Measurements from ENCODE around the gene CD59. TPM values are rescaled to one million over a fixed set of nuclear protein-coding genes. Genes with fewer than 3 reads are reported as not detected.

Gene CD59
- total RNA-seq, 4 donors from 2014 or later, result 327 to 685 (median 490) TPM

GRCh38 chr11:33655842-33656600 lies 80.2 kb downstream of the CD59 start:
- no peak for ATAC-seq (ENCODE audit: low FRiP score)
- no peak for TF ChIP-seq CTCF (IDR thresholded peaks at IDR 0.05)
- DNase-seq (ENCODE audit: low spot score), result no peak

- TF ChIP-seq CTCF (IDR thresholded peaks at IDR 0.05), result no peak
- ATAC-seq (ENCODE audit: low FRiP score) (no peak), DNase-seq (ENCODE audit: low spot score) (no peak)
Measured at GRCh38 chr11:33654594-33654993, 81.6 kb downstream of the CD59 start.

Other genes with a start within 250 kb of the CD59 start
- not detected for gene C11orf91, start 35.6 kb downstream of the CD59 start, total RNA-seq
- 10 to 100 TPM; 23.0 to 55.8 (median 30.8) TPM for gene FBXO3, start 38.1 kb upstream of the CD59 start, total RNA-seq
- 10 to 100 TPM in 3 of 4 donors, 1 to 10 TPM in 1; 9.4 to 53.3 (median 25.8) TPM for gene LMO2, start 155.7 kb upstream of the CD59 start, total RNA-seq

Data from omental fat pad (tissue), 4 donors.